ENCODE data around the gene CNIH3. TPM values are rescaled to one million over a fixed set of nuclear protein-coding genes. Genes with fewer than 3 reads are reported as not detected.

CNIH3 gene
- total RNA-seq, 1 experiment from 2014 or later: 4.2 TPM

- H3K23me2 ChIP-seq (ENCODE audit: insufficient read length, low read depth, low read length, poor library complexity, severe bottlenecking): no peaks in the 10 kb centered on the region
- H2BK5ac ChIP-seq (ENCODE audit: insufficient read length, low read length): no peak overlapping the region
- no peak overlapping the region for H3K14ac ChIP-seq (ENCODE audit: insufficient read depth, low read length)
- H3K9ac ChIP-seq (ENCODE audit: extremely low read depth, insufficient read length, low read length): no peak overlapping the region
- H4K5ac ChIP-seq (ENCODE audit: insufficient read length, low read depth, low read length): no peak overlapping the region
- H3K4me2 ChIP-seq (ENCODE audit: insufficient read depth, insufficient read length, low read length): no peak overlapping the region
- H3K27ac ChIP-seq (ENCODE audit: insufficient read length, low read depth, low read length): no peak overlapping the region
- no CpG with 5 or more reads among the region's 4 CpGs for WGBS (ENCODE audit: extremely low coverage, insufficient read length, low lambda C conversion rate)
- H2AK5ac ChIP-seq (ENCODE audit: insufficient read length, low read length): no peak overlapping the region
- no peak overlapping the region for H2BK20ac ChIP-seq (ENCODE audit: low read depth, low read length, poor library complexity, severe bottlenecking)
- H3K79me1 ChIP-seq (ENCODE audit: insufficient read depth, low read depth, low read length, poor library complexity, severe bottlenecking): no peaks in the 10 kb centered on the region
- no peaks in the 10 kb centered on the region for H3K79me2 ChIP-seq (ENCODE audit: insufficient read depth, low read length)
- H3K9me3 ChIP-seq (ENCODE audit: control insufficient read depth, low read depth, low read length): no peaks in the 10 kb centered on the region
- DNase-seq: no peak
- no peaks in the 10 kb centered on the region for H4K20me1 ChIP-seq (ENCODE audit: control insufficient read depth, insufficient read depth, insufficient read length)
- peaks cover 7% of the 10 kb centered on the region for H3K27me3 Mint-ChIP-seq (ENCODE audit: low read depth)
- no peak overlapping the region for H4K8ac ChIP-seq (replicated peaks; ENCODE audit: insufficient read length, low read depth, low read length)
- H3K27me3 ChIP-seq (ENCODE audit: insufficient read depth, low read length): no peaks in the 10 kb centered on the region
- H3K4ac ChIP-seq (ENCODE audit: low read depth, low read length): no peak overlapping the region
- no peak for TF ChIP-seq CTCF (conservative IDR thresholded peaks at IDR 0.05)
- H3K27ac Mint-ChIP-seq: no peak overlapping the region; a peak in 1 of 7 replicates
- H3T11ph ChIP-seq (ENCODE audit: low read length): no peak overlapping the region
- peaks cover 6% of the 10 kb centered on the region; the same call in 1 of the 2 replicates for H3K4me1 ChIP-seq (ENCODE audit: insufficient read depth, low read length)
- H3K9me3 Mint-ChIP-seq: no peaks in the 10 kb centered on the region; a peak in 1 of 5 replicates
- H4K91ac ChIP-seq (ENCODE audit: insufficient read length, low read depth, low read length): no peak overlapping the region
- no peak overlapping the region for H3K23ac ChIP-seq (ENCODE audit: insufficient read length, low read depth, low read length)
- H3K56ac ChIP-seq (ENCODE audit: insufficient read length, low read depth, low read length): no peak overlapping the region
- no peak overlapping the region for H2AFZ ChIP-seq (ENCODE audit: low read length)
- H3K4me3 Mint-ChIP-seq: no peak overlapping the region
- peaks cover 27% of the 10 kb centered on the region in 2 experiments for H3K4me1 Mint-ChIP-seq
- H2BK12ac ChIP-seq (ENCODE audit: insufficient read length, low read depth, low read length): no peak overlapping the region
- no peak overlapping the region for H2BK15ac ChIP-seq (ENCODE audit: low read depth, low read length)
- no peak overlapping the region for H3K18ac ChIP-seq (ENCODE audit: insufficient read length, low read depth, low read length)
- H3K36me3 Mint-ChIP-seq (ENCODE audit: insufficient read depth in 1 of 3, low read depth in 3 of 3): no peaks in the 10 kb centered on the region
- no peak overlapping the region for H2BK120ac ChIP-seq (ENCODE audit: low read depth, low read length, poor library complexity, severe bottlenecking)
These were observed 13.8 kb downstream of the CNIH3 start for GRCh38 chr1:224629965-224630364.
